Vagina (tissue), 2 donors: ENCODE data around the gene CBFA2T3.

Experiments used
- CTCF ChIP-seq, 3 experiments: fragments of 450-650 bp in 2 of 3; fragments of 200-600 bp in 1 of 3; sonication (generic) in 1 of 3; IDR thresholded peaks; one replicate each; pipeline ENCODE4 v1.5.1; 2017 to 2019; ENCODE audit warnings: antibody characterized with exemption in 3 of 3, mild to moderate bottlenecking in 2 of 3, moderate library complexity in 2 of 3
- POLR2A ChIP-seq, 2 donors: fragments of 450-650 bp; IDR thresholded peaks; one replicate each; pipeline ENCODE4 v1.6.1; 2017; ENCODE audit warnings: antibody characterized with exemption in 2 of 2, mild to moderate bottlenecking in 2 of 2, moderate library complexity in 2 of 2

- TF ChIP-seq POLR2A (IDR thresholded peaks at IDR 0.05) (no peak), CTCF (IDR thresholded peaks at IDR 0.05) (no peak)
Observed at GRCh38 chr16:88963583-88963982, 13.4 kb downstream of the CBFA2T3 start.
